Measurements from ENCODE around the gene DENND1A. TPM values are rescaled to one million over a fixed set of nuclear protein-coding genes. Genes with fewer than 3 reads are reported as not detected.

Gene DENND1A
- total RNA-seq, 4 donors from 2014 or later: 19.2 to 26.9 (median 24.0) TPM

DNA sequence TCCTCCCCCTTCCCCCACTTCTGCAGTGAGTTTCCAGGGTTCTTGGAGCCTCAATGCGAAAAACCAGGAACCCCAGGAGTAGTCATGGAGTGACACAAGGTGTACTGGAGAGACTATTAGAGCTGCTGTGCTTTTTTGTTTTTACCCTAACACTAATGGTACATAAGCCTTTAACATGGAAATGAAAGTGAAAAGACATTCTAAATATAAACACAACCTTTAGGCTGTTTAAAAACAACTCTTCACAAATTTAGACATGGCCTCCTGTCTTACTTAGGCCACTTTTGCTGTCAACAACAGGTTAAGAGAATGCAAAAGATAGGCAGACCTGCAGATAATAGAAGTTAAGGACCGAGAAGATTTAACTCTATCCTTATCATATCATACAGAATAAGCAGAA lies 232.2 kb downstream of the DENND1A start:
- Histone ChIP-seq H3K9me3 (peaks cover 0 to 12% (median 6%) of the 10 kb centered on the region in 4 donors), H3K4me1 (peaks cover 0 to 8% (median 0%) of the 10 kb centered on the region in 4 donors), H3K27ac (replicated peaks in 1 of 4) (no peak overlapping the region), H3K4me3 (no peak overlapping the region), H3K27me3 (no peaks in the 10 kb centered on the region), H3K36me3 (no peaks in the 10 kb centered on the region)
- TF ChIP-seq POLR2AphosphoS5 (IDR thresholded peaks at IDR 0.05) (no peak), CTCF (IDR thresholded peaks at IDR 0.05) (no peak), POLR2A (IDR thresholded peaks at IDR 0.05; ENCODE audit: low read depth) (no peak), EP300 (IDR thresholded peaks at IDR 0.05) (no peak)
- WGBS: 91% methylated on average over 2 of the region's 2 CpGs
- DNase-seq (ENCODE audit: extremely low spot score): no peak
- intact Hi-C loops (cut with DNase I): no loop called here

GRCh38 chr9:123696476-123696875 lies 233.4 kb downstream of the DENND1A start:
- intact Hi-C loops (cut with DNase I): no loop called here
- DNase-seq (ENCODE audit: extremely low spot score): no peak
- H3K27me3 ChIP-seq: no peaks in the 10 kb centered on the region
- WGBS: 81% methylated on average over 4 of the region's 4 CpGs
- no peak overlapping the region for H3K4me3 ChIP-seq
- H3K36me3 ChIP-seq: no peaks in the 10 kb centered on the region
- H3K9me3 ChIP-seq: peaks cover 0 to 2% (median 0%) of the 10 kb centered on the region in 4 donors
- peaks cover 0 to 8% (median 0%) of the 10 kb centered on the region in 4 donors for H3K4me1 ChIP-seq
- TF ChIP-seq EP300 (IDR thresholded peaks at IDR 0.05): no peak
- no peak for TF ChIP-seq CTCF (IDR thresholded peaks at IDR 0.05)
- TF ChIP-seq POLR2AphosphoS5 (IDR thresholded peaks at IDR 0.05): no peak
- TF ChIP-seq POLR2A (IDR thresholded peaks at IDR 0.05; ENCODE audit: low read depth): no peak
- H3K27ac ChIP-seq (replicated peaks in 1 of 4): no peak overlapping the region

DNA sequence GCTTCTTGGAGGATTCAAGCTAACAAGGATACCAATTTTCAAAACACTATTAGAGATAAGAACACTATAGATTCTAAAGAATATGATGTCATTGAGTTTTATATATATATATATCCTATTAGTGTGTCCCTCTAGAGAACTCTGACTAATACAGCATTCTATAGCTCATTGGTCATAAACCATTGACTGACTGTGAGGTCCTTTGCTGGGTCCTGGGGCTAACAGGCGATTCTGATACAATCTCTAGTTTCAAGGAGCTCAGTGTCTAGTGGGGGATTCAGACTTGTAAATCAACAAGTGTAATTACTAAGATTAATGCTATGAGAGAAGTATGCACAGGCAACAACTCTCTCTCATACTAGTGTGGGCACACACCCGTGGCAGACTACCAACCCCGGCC lies 234.5 kb downstream of the DENND1A start:
- TF ChIP-seq CTCF (IDR thresholded peaks at IDR 0.05) (no peak), EP300 (IDR thresholded peaks at IDR 0.05) (no peak), POLR2AphosphoS5 (IDR thresholded peaks at IDR 0.05) (no peak)
- H3K9me3 ChIP-seq: no peaks in the 10 kb centered on the region
- intact Hi-C loops (cut with DNase I): no loop called here
- H3K4me3 ChIP-seq: no peak overlapping the region
- peaks cover 0 to 8% (median 0%) of the 10 kb centered on the region in 4 donors for H3K4me1 ChIP-seq
- H3K27ac ChIP-seq (replicated peaks in 1 of 4): no peak overlapping the region
- no peaks in the 10 kb centered on the region for H3K36me3 ChIP-seq
- WGBS: 95% methylated on average over 3 of the region's 3 CpGs
- H3K27me3 ChIP-seq: no peaks in the 10 kb centered on the region
- no peak for DNase-seq (ENCODE audit: extremely low spot score)

- Histone ChIP-seq H3K9me3 (no peaks in the 10 kb centered on the region), H3K4me1 (peaks cover 3 to 13% (median 7%) of the 10 kb centered on the region in 4 donors), H3K4me3 (no peak overlapping the region), H3K36me3 (no peaks in the 10 kb centered on the region), H3K27ac (replicated peaks in 1 of 4) (no peak overlapping the region), H3K27me3 (no peaks in the 10 kb centered on the region)
- DNase-seq (ENCODE audit: extremely low spot score): no peak
- TF ChIP-seq POLR2A (IDR thresholded peaks at IDR 0.05; ENCODE audit: low read depth): no peak
- no peak for TF ChIP-seq EP300 (IDR thresholded peaks at IDR 0.05)
- TF ChIP-seq CTCF (IDR thresholded peaks at IDR 0.05): no peak
- TF ChIP-seq POLR2AphosphoS5 (IDR thresholded peaks at IDR 0.05): no peak
- intact Hi-C loops (cut with DNase I): no loop called here
- 95% methylated on average over 3 of the region's 3 CpGs for WGBS
Measured at GRCh38 chr9:123691765-123692303, 238.1 kb downstream of the DENND1A start.
